Measurements from ENCODE around the gene NCK2.

The NCK2 gene

DNA sequence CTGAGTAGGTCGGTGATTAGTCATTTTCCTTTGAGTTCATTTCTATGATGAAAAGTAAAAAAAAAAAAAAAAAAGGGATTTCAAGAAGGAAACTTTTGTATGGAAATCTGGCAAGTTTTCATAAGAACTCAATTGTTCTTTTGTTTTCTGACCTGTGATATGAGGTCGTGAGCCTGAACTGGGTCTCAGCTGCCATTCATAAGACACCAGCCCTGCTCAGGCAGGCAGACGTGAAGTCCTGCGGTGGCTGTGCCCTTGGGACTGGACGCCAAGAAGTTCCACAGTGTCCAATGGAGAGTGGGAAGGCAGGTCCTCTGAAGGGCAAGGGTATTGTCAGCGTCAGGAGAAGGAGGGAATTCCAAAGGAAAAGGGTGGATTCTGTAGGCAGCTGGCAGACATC is 183.9 kb downstream of the NCK2 start:
- Histone ChIP-seq H3K9ac (no peak overlapping the region), H3K4me3 (ENCODE audit: low read depth, low read length) (no peak overlapping the region), H3K36me3 (ENCODE audit: control insufficient read depth, insufficient read depth, low read length) (no peaks in the 10 kb centered on the region), H3K4me2 (ENCODE audit: low read length) (no peak overlapping the region), H3K27me3 (ENCODE audit: control insufficient read depth, insufficient read depth, low read length) (no peaks in the 10 kb centered on the region), H3K79me2 (no peaks in the 10 kb centered on the region), H3K27ac (no peak overlapping the region), H2AFZ (no peak overlapping the region), H3K9me3 (ENCODE audit: control insufficient read depth, low read length) (no peaks in the 10 kb centered on the region), H3K4me1 (no peaks in the 10 kb centered on the region)
- no peak for TF ChIP-seq CTCF (IDR thresholded peaks at IDR 0.05)

GRCh38 chr2:105929516-105929915 is 184.8 kb downstream of the NCK2 start:
- H3K9me3 ChIP-seq (ENCODE audit: control insufficient read depth, low read length): no peaks in the 10 kb centered on the region
- H3K36me3 ChIP-seq (ENCODE audit: control insufficient read depth, insufficient read depth, low read length): no peaks in the 10 kb centered on the region
- H3K4me1 ChIP-seq: no peaks in the 10 kb centered on the region
- no peak overlapping the region for H3K27ac ChIP-seq
- H2AFZ ChIP-seq: no peak overlapping the region
- H3K79me2 ChIP-seq: no peaks in the 10 kb centered on the region
- no peak overlapping the region for H3K4me3 ChIP-seq (ENCODE audit: low read depth, low read length)
- no peak overlapping the region for H3K9ac ChIP-seq
- H3K4me2 ChIP-seq (ENCODE audit: low read length): no peak overlapping the region
- TF ChIP-seq CTCF (IDR thresholded peaks at IDR 0.05): no peak
- H3K27me3 ChIP-seq (ENCODE audit: control insufficient read depth, insufficient read depth, low read length): no peaks in the 10 kb centered on the region

- H3K4me1 ChIP-seq: no peaks in the 10 kb centered on the region
- H3K9me3 ChIP-seq (ENCODE audit: control insufficient read depth, low read length): no peaks in the 10 kb centered on the region
- H3K27me3 ChIP-seq (ENCODE audit: control insufficient read depth, insufficient read depth, low read length): no peaks in the 10 kb centered on the region
- no peak overlapping the region for H3K27ac ChIP-seq
- H3K4me2 ChIP-seq (ENCODE audit: low read length): no peak overlapping the region
- H3K36me3 ChIP-seq (ENCODE audit: control insufficient read depth, insufficient read depth, low read length): no peaks in the 10 kb centered on the region
- TF ChIP-seq CTCF (IDR thresholded peaks at IDR 0.05): no peak
- H2AFZ ChIP-seq: no peak overlapping the region
- H3K79me2 ChIP-seq: no peaks in the 10 kb centered on the region
- H3K4me3 ChIP-seq (ENCODE audit: low read depth, low read length): no peak overlapping the region
- H3K9ac ChIP-seq: no peak overlapping the region
These were observed 187.9 kb downstream of the NCK2 start for GRCh38 chr2:105932582-105932981.

- TF ChIP-seq CTCF (IDR thresholded peaks at IDR 0.05): no peak
- no peak overlapping the region for H3K4me2 ChIP-seq (ENCODE audit: low read length)
- H3K9ac ChIP-seq: no peak overlapping the region
- H3K4me1 ChIP-seq: no peaks in the 10 kb centered on the region
- no peak overlapping the region for H2AFZ ChIP-seq
- H3K9me3 ChIP-seq (ENCODE audit: control insufficient read depth, low read length): no peaks in the 10 kb centered on the region
- no peak overlapping the region for H3K27ac ChIP-seq
- no peaks in the 10 kb centered on the region for H3K36me3 ChIP-seq (ENCODE audit: control insufficient read depth, insufficient read depth, low read length)
- no peaks in the 10 kb centered on the region for H3K27me3 ChIP-seq (ENCODE audit: control insufficient read depth, insufficient read depth, low read length)
- H3K4me3 ChIP-seq (ENCODE audit: low read depth, low read length): no peak overlapping the region
- H3K79me2 ChIP-seq: no peaks in the 10 kb centered on the region
These were observed 189.2 kb downstream of the NCK2 start for GRCh38 chr2:105933906-105934305.

GRCh38 chr2:105934467-105934866 is 189.8 kb downstream of the NCK2 start:
- TF ChIP-seq CTCF (IDR thresholded peaks at IDR 0.05): no peak
- Histone ChIP-seq H2AFZ (no peak overlapping the region), H3K27ac (no peak overlapping the region)

More at GRCh38 chr2:105934467-105934866, 189.8 kb downstream of the NCK2 start:
- Histone ChIP-seq H3K36me3 (ENCODE audit: control insufficient read depth, insufficient read depth, low read length) (no peaks in the 10 kb centered on the region), H3K9me3 (ENCODE audit: control insufficient read depth, low read length) (no peaks in the 10 kb centered on the region), H3K79me2 (no peaks in the 10 kb centered on the region), H3K4me1 (no peaks in the 10 kb centered on the region), H3K27me3 (ENCODE audit: control insufficient read depth, insufficient read depth, low read length) (no peaks in the 10 kb centered on the region), H3K4me2 (ENCODE audit: low read length) (no peak overlapping the region), H3K9ac (no peak overlapping the region), H3K4me3 (ENCODE audit: low read depth, low read length) (no peak overlapping the region)
